GM19467 (cell line): ENCODE data around the gene GPR21.
A peak's percentile ranks its signal among the peaks of the same experiment; 100 is the strongest.

Source experiments
- ATAC-seq: cut with Tn5 transposase; IDR thresholded peaks from one replicate; pipeline ENCODE4 v1.9.1; 2021; ENCODE audit warnings: mild to moderate bottlenecking, moderate library complexity; ENCODE audit not compliant: unreplicated experiment

Gene GPR21, protein sequence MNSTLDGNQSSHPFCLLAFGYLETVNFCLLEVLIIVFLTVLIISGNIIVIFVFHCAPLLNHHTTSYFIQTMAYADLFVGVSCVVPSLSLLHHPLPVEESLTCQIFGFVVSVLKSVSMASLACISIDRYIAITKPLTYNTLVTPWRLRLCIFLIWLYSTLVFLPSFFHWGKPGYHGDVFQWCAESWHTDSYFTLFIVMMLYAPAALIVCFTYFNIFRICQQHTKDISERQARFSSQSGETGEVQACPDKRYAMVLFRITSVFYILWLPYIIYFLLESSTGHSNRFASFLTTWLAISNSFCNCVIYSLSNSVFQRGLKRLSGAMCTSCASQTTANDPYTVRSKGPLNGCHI

DNA sequence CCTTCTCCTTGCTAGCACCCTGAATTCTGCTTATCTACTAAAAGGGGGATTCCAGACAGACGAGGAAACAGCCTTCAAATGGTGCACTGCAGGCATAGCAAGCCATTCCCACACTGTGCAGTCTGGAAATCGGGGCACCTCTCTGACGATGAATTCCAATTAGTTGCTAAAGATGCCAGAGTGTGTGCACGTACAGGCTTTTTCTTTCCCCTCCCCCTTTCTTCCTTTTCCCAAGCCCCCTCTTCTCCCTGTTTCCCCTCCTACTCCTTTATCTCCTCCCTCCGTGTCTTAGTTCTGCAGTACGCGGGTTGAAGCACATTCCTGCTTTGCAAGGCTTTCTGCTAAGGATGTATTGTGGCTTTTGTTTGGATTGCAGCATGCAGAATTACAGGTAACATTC, at the start of gene GPR21:
Gene GPR21, plus strand, starts transcription at position 316 of the 400 bp plus-strand sequence. CDS start 900 bp downstream, outside the sequence.
- ATAC-seq = no peak

DNA sequence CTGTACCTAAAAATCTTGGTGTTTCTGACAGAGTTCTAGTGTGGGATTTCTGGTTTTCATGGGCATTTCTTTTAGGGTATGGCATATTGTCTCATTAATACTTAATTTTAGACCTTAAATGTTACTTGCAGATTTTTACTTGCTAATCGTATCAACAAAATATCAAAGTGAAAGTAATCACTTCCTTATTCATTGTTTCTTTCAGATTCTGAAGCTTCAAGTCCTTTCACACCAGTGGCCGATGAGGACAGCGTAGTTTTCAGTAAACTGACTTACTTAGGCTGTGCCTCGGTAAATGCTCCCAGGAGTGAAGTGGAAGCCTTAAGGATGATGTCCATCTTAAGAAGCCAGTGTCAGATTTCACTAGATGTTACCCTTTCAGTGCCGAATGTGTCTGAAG, 47.5 kb upstream of the GPR21 start:
- no peak for ATAC-seq

DNA sequence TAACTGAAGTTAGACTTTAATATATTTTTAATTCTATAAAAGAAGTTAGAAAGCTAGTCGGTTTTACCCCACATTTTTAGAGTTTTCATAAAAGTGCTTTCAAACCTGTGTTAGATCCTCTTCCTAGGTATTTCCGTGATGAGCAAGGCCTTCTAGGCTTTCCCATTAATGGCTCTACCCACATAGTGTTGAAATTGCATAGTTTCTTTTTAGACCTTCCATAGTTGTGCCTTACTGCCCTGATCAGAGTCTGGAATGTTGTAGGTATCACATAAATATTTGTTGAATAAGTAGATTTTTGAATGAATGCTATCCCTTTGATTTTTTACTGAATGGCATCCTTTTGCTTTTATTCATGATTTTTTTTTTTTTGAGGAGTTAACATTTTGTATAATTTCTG, 45.3 kb upstream of the GPR21 start:
- ATAC-seq = no peak

DNA sequence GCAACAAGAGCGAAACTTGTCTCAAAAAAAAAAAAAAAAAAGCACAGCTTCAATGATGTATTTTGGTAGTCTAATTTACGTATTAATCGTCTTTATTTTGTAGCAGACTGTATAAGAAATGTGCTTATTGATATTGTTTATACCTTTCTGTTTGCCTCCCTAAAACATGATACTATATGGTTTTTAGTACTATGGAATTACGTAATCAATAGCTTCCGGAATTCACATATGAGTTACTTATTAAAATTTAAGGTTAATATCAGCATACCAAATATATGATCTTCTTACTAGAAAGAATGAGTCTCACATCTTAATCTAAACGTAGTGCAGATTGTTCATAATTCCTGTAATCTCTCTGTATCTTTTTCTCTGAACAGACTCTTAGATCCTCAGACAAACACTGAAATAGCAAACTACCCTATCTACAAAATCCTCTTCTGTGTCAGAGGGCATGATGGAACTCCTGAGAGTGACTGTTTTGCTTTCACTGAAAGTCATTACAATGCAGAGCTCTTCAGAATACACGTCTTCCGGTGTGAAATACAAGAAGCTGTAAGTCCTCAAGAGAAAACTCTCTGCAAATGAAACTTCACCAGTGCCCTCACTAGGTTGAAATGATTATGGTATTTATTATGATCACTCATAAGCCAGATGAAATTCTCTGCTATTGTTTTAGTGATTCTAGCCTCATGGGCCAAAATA, 44.4 kb upstream of the GPR21 start:
- ATAC-seq = peak; percentile 70

DNA sequence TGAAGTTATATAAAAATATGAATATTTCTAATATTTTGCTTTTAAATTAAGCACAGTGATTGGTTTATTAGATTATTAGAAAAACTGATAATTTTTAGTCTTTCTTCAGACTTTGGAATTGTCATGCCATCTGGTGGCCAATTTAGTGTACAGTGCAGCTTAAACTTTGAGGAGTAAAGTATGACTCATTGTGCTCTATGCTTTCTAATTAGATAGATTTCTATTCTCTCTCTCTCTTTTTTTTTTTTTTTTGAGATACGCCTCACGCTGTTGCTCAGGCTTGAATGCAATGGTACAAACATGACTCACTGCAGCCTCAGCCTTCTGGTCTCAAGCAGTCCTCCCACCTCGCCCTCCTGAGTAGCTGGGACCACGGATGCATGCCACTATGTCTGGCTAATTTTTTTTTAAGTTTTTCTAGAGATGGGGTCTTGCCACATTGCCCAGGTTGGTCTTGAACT, 42.1 kb upstream of the GPR21 start:
- no peak for ATAC-seq

DNA sequence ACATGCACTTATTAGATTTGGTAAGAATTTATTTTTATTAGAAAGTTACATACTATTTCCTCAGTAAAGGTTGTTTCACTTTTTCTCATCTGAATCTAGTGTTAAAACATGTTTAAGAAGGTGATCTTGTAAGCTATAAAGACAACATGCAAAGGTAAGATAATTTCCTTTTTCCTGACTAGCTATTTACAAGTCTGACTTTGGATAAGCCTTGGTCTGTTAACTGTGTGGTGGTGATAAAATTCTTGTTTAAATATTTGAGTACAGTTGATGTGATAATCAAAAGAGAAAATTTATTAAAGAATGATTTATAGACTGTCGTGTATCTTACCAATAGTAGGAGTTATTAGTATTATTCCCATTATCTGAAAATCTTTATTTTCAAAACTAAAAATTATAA, 36.9 kb upstream of the GPR21 start:
- no peak for ATAC-seq

DNA sequence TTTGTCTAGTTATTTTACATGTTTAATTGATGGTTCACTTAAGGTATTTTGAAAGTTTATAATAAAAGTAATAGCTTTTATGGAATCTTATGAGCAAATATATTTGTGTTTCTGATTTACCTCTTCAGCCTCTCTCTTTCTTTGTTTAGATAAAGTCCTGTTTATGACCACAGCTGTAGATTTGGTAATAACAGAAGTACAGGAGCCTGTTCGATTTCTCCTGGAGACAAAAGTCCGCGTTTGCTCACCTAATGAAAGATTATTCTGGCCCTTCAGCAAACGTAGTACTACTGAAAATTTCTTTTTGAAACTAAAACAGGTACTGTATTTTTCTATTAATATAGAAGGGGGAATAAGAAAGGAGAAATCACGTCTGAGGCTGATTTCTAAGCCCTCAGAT, 35.0 kb upstream of the GPR21 start:
- ATAC-seq = no peak

DNA sequence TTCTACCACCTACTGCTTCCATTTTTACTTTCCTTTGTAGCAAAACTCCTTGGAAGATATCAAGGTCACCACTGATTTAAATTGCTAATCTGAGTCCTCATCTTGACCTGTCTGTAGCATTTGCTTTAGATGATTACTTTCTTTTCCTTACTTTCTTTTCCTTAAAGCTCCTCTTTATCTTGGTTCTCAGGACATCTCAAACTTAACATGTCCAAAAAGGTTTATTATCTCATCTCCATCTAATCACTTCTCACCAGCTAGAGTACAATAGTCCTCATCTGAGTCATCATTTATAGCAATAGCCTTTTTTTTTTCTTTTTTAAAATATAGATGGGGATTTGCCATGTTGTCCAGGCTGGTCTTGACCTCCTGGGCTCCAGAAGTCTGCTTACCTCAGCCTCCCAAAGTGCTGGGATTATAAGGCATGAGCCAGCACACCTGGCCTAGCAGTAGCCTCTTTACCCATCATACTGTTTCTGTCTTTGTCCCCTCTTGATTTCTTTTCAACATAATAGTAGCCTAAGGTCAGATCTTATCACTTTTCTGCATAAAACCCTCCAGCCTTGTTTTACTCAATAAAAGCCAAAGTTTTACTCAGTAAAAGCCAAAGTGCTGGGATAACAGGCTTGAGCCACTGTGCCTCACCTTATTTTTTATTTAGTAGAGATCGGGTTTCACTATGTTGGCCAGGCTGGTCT, 32.9 kb upstream of the GPR21 start:
- ATAC-seq = no peak

DNA sequence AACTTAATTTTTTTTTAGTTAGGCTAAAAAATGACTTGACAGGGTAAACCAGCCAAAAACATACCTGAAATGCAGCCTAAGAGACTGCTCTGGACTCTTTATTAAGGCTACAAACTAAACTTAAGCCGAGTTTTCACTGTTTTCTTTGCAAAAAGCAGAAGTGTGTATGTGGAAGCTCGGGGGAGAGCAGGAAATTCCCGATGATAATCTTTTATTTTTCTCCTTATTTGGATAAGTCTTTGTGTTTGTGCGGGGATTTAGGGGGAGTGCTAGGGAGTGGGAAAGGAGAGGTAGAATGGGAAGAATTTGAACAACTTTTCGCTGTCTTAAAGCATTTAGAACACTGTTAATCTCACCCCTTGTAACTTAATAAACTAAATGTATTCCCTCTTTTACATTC, 30.7 kb upstream of the GPR21 start:
- no peak for ATAC-seq

DNA sequence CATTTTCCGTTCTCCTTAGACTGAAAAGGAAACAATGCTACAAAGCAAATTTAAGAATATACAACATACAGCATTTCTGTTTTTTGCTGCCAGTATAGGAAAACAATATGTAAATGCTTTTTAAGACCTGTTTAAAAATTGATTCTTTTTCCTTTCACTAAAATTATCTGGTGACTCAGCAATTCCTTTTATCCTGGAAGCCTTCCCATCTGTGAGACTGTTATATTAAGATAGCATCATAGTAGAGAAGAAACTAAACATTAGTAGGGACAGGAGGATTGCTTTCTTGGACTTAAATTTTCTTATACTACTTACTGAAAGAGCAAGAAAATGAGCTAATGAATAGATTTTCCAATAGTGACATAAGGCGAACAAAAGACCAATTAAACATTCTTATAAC, 30.0 kb upstream of the GPR21 start:
- ATAC-seq = no peak

DNA sequence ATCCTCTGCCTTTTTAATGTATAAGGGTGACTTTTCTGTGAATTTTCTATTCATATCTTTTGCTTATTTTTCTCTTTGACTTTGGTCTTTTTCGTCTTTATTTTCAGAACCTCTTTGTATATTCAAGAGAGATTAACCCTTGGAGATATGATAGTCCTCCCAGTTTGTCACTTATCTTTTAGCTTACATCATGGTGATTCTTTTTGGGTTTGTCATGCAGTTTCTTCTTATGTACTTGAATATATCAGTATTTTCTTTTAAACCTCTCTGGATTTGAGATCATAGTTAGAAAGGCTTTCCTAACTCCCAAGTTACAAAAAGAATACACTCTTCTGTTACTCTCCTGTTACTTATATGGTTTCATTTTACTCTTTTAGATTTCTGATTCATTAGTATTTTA, 27.5 kb upstream of the GPR21 start:
- ATAC-seq = no peak

DNA sequence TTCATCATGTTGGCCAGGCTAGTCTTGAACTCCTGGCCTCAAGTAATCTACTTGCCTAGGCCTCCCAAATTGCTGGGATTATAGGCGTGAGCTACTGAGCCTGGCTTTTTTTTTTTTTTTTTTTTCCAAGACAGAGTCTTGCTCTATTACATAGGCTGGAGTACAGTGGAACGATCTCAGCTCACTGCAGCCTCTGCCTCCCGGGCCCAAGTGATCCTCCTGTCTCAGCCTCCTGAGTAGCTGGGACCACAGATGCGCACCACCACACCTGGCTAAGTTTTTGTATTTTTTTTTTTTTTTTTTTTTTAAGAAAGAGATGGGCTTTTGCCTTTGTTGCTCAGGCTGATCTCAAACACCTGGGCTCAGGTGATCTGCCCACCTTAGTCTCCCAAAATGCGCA, 26.2 kb upstream of the GPR21 start:
- no peak for ATAC-seq

DNA sequence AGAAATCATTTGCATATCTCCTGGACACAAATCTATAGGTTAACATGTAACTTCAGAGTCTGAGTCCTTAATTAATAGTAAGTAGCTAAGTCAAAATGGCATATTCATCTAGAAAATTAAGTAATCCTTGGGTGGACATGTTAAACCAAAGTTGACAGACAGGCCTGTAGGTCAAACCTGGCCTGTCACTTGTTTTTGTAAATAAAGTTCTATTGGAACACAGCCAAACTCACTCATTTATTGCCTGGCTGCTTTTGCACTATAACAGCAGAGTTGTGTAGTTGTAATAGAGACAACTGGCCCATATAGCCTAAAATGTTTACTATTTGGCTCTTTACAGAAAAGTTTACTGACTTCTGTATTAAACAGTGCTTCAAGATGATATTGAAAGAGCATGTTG, 24.6 kb upstream of the GPR21 start:
- ATAC-seq = no peak

DNA sequence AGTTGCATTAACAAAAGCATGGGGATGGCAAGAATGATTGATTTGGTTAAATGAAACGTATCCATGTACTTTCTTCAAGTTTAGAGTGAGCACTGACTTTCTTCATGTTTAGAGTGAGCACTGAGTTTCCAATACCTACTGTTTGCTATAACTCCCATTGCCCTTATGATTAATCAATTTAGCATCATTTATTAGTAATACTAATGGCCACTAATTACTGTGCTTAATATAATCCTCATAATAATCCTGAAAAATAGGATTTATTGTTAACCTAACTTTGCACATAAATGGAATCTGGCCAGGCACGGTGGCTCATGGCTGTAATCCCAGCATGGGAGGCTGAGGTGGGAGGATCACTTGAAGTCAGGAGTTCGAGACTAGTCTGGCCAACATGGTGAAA, 22.1 kb upstream of the GPR21 start:
- ATAC-seq = no peak

DNA sequence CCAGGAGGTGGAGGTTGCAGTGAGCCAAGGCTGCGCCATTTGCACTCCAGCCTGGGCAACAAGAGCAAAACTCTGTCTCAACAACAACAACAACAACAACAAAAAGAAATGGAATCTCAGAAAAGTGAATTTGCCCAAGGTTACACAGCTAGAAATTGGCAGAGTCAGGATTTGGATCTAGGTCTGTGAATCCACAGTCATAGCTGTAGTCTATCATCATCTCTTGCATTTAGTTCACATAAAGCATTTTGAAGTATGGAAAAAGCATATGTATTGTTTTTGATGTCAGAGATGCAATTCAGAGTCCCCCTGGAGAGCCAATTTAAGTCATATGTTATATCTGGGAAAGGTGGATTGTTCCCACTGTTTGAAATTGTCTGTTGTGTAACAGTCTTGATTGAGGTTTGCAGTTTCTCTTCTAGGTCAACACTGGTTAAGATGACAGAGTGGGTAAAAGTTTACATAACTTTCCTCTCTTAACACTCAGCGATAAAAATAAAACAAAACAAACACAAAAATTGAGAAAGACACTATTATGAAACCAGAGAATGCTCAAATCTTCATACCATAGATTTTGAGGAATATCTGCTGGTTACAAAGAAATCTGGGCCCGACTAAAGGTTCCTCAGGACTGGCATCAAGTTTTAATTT, 21.5 kb upstream of the GPR21 start:
- no peak for ATAC-seq

DNA sequence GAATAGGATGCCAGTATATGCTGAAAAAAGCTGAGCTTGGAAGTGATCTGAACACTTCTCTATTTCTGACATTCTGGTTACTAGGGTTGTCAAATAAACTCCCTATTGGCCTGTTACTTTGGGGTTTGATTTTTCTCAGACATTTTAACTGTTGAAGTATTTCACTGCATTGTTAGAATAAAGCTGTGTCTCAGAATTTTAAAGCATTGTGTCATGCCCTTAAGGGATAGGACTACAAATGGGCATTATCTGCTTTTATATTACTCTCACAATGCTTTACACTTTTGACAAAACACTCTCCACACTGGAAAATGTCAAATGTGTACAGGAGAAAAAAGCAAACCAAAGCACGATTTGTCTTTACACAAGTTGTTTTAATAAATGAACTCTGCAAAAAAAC, 16.8 kb upstream of the GPR21 start:
- no peak for ATAC-seq

DNA sequence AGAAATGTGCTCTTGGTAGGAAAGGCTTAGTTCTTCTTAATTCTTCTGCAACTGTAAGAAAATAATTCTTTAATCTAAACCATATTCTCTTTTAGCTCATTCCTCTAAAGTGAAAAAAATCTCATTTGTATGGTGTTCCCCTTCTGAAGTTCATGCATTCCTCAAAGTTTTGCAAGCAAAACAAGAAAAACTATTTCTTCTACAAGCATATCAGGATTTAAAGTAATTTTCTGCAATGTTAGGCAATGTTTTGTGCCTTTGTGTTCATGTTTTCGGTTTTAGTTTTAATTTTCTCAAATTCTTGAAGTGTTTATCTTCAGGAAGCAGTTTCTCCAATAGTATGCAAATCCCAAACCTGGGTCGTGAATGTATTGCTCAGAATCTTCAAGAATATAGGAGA, 12.7 kb upstream of the GPR21 start:
- ATAC-seq = no peak

DNA sequence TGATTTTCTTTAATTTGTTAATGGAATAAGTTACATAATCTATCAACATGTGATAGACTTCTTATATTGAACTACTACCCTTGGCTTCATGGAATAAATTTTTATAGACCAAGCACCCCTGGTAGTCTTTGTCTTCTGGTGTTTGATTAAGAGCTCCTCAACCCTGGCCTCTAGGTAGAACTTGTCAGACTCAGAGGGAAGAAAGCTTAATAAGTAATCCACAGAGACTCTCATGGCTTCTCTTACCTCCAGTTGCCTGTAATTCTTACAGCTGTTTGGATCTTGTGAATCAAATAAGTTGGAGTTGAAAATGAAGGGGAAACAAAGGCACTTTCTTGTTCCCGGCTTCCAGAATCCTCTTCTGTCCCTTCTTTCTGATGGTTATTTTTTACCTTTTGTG, 7.0 kb upstream of the GPR21 start:
- no peak for ATAC-seq

DNA sequence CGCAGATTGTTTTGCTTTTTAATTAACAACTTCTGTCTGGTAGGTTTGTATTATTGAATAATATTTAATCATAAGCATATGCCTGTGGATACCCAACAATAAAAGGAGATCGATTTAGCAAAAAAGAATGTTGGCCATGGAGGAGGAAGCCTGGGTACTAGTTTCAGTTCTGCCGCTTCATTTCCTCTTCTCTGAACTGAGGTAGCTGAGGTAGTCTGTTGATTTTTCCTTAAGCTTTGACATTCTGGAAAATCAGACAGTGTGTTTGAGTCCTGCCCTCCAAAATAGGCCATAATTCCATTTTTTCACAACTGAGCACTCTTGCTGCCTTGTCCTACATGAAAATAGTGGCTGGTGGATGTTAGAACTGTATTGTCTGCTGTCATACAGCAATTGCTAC, 6.0 kb upstream of the GPR21 start:
- no peak for ATAC-seq

DNA sequence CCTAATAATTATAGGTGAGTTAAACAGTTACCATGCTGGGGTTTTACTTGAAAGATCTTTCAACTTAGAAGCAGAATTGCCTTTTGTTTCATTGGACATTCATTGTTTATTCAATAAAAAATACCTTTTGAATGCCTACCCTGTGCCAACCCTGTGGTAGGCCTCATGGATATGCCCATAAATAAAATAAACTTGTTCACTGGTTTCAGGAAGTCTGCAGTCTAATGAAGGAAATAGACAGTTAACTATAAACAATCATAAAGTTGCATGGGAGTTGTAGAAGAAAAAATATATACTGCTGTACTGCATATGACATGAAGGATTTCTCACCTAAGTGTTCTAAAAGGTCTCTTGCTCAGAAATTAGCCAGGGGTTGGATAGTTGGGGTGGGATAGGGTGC, 5.3 kb upstream of the GPR21 start:
- no peak for ATAC-seq

DNA sequence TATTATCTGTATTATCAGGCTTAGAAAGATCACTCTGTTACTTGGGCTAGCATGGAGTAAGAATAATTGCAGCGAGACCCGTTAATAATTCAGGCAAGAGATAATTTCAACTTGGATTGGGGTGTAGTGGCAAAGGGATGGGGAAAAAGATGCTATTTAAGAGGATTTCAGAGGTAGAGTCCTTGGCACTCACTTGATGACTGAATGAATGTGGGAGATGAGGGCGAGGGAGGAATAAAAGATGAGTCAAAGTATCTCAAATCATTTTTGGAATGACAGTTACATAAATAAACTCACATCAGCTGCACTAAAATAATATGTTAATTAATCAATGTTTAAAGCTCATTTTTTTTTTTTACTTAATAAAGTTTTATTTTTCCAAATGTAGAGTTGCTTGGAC, 4.5 kb upstream of the GPR21 start:
- ATAC-seq = no peak
